Osteoblast (primary cell): ENCODE results near the gene GATAD2A. TPM values are rescaled to one million over a fixed set of nuclear protein-coding genes. Genes with fewer than 3 reads are reported as not detected.

ENCODE experiments used
- DNase-seq: peaks from one replicate; pipeline ENCODE4 v3.0.0; 2011; ENCODE audit warnings: low spot score, mixed read lengths; ENCODE audit not compliant: insufficient read length; ENCODE audit errors: missing footprints
- H2AFZ ChIP-seq: 2 replicates; pipeline ENCODE4 v1.6.0; 2011; ENCODE audit warnings: mild to moderate bottlenecking, low read length
- H3K27ac ChIP-seq: 2 replicates; pipeline ENCODE4 v1.5.1; 2011; ENCODE audit warnings: mild to moderate bottlenecking, low read depth, low read length, moderate library complexity
- H3K27me3 ChIP-seq: 2 replicates; pipeline ENCODE4 v1.6.0; 2012; ENCODE audit warnings: mild to moderate bottlenecking, control low read depth, inconsistent platforms, low read length, moderate library complexity; ENCODE audit not compliant: insufficient read depth
- H3K36me3 ChIP-seq: 2 replicates; pipeline ENCODE4 v1.5.1; 2011; ENCODE audit warnings: mild to moderate bottlenecking, low read length, control low read depth, moderate library complexity; ENCODE audit not compliant: insufficient read depth
- H3K4me1 ChIP-seq: 2 replicates; pipeline ENCODE4 v1.5.1; 2011; ENCODE audit warnings: mild to moderate bottlenecking, low read length, control low read depth, moderate library complexity; ENCODE audit not compliant: insufficient read depth
- H3K4me2 ChIP-seq: 2 replicates; pipeline ENCODE4 v1.6.0; 2011; ENCODE audit warnings: mild to moderate bottlenecking, low read length; ENCODE audit not compliant: insufficient read depth
- H3K4me3 ChIP-seq: fragments of 200-600 bp; sonication (generic); 3 replicates; pipeline ENCODE4 v1.5.1; 2012; ENCODE audit warnings: mild to moderate bottlenecking, low read length, inconsistent platforms; ENCODE audit not compliant: insufficient read depth
- H3K79me2 ChIP-seq: 2 replicates; pipeline ENCODE4 v1.6.0; 2012; ENCODE audit warnings: mild to moderate bottlenecking, low read length, control low read depth, inconsistent platforms; ENCODE audit not compliant: insufficient read depth
- H3K9me3 ChIP-seq: 2 replicates; pipeline ENCODE4 v1.5.1; 2011; ENCODE audit warnings: low read depth, low read length, control low read depth
- H4K20me1 ChIP-seq: 2 replicates; pipeline ENCODE4 v1.6.0; 2012; ENCODE audit warnings: mild to moderate bottlenecking, low read length, control low read depth; ENCODE audit not compliant: insufficient read depth
- CTCF ChIP-seq: IDR thresholded peaks from 2 replicates; pipeline ENCODE4 v1.5.1; 2011; ENCODE audit warnings: mild to moderate bottlenecking, low read depth, low read length, moderate library complexity; ENCODE audit errors: extremely low read depth
- total RNA-seq: library from RNA; depleted of rRNA; stranded (reverse); fragments of >200 nt; gene quantifications from 2 replicates; pipeline ENCODE4 v1.2.3, GENCODE V29; 2012

GATAD2A gene
- total RNA-seq, 1 donor: 48.9 TPM

- peak; percentile 80 for DNase-seq
- Histone ChIP-seq H4K20me1 (no peaks in the 10 kb centered on the region), H3K27me3 (peaks cover 7% of the 10 kb centered on the region), H3K79me2 (no peaks in the 10 kb centered on the region), H3K36me3 (no peaks in the 10 kb centered on the region), H3K4me2 (no peak overlapping the region), H3K27ac (no peak overlapping the region), H3K9me3 (no peaks in the 10 kb centered on the region), H2AFZ (no peak overlapping the region), H3K4me3 (no peak overlapping the region), H3K4me1 (peaks cover 9% of the 10 kb centered on the region)
- no peak for TF ChIP-seq CTCF
Observed at GRCh38 chr19:19549804-19550464, 144.5 kb downstream of the GATAD2A start.

GRCh38 chr19:19550485-19550929, 145.0 kb downstream of the GATAD2A start:
- Histone ChIP-seq H3K9me3 (no peaks in the 10 kb centered on the region), H3K4me2 (no peak overlapping the region), H3K27ac (no peak overlapping the region), H3K4me3 (no peak overlapping the region), H3K79me2 (no peaks in the 10 kb centered on the region), H2AFZ (no peak overlapping the region), H3K27me3 (peaks cover 7% of the 10 kb centered on the region), H3K4me1 (peaks cover 9% of the 10 kb centered on the region), H4K20me1 (no peaks in the 10 kb centered on the region), H3K36me3 (no peaks in the 10 kb centered on the region)
- TF ChIP-seq CTCF: no peak
- DNase-seq: peak; percentile 93

- peak overlapping the region; percentile 58 for H2AFZ ChIP-seq
Observed at GRCh38 chr19:19550972-19551852, 145.7 kb downstream of the GATAD2A start.

More at GRCh38 chr19:19550972-19551852, 145.7 kb downstream of the GATAD2A start:
- DNase-seq: peak; percentile 82
- Histone ChIP-seq H4K20me1 (no peaks in the 10 kb centered on the region), H3K79me2 (no peaks in the 10 kb centered on the region), H3K9me3 (no peaks in the 10 kb centered on the region), H3K27ac (no peak overlapping the region), H3K4me2 (no peak overlapping the region), H3K4me3 (no peak overlapping the region), H3K36me3 (no peaks in the 10 kb centered on the region), H3K27me3 (peaks cover 7% of the 10 kb centered on the region), H3K4me1 (peaks cover 9% of the 10 kb centered on the region)
- TF ChIP-seq CTCF: no peak
